ENCODE results near the gene KCNK15.

KCNK15 gene

DNA sequence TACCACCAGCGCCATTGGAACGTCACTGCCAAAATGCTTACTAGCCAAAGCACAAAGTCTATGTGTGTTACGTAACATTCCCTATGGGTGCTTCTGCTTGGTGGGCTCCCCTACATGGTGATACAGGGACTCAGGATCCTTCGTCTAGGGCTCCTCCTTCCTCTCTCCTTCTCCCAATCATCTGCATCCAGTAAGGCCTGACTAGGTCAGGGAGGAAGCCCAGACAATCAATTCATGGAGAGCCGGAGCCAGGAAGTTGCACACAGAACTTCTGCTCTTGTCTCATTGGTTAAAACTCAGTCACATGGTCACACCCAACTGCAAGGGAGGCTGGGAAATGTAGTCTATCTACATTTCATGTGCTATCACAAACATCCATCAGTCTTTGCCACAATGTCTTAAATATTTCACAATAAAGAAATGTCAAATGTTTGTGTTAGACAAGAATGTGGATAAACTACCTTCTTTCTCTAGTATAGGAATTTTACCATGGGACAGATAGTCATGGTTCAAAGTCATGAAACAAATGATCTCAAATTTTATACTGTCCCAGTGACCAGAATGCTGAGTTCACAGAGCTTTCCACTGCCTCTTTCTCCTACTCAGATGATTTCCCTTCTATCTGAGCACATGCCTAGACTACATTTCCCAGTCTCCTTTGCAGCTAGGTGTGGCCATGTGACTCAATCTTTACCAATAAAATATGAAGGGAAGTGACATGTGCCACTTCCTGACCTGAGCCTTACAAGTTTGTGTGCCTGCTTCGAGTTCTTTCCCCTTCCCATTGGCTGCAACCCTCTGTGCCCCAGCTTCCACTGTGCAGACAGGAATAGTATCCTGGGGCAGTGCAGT lies 9.3 kb upstream of the KCNK15 start:
- no peak for DNase-seq (ENCODE audit: low read depth in 2 of 2)

DNA sequence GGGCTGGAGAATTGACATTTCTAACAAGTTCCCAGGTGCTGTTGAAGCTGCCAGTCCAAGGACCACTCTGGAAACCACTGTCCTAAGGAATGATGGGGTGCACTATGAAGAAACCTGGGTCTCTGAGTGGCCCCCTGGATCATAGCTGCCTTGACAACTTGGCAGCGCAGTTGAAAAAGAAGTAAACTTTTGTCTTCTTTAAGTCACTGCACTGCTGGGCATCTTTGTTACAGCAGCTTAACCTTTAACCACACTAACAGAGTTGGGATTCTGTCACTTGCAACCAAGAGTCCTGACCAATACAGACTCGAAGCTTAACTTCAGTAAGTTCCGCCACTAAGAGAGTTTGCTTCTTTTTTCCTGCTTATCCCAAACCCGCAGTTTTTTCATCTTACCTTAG lies 8.5 kb upstream of the KCNK15 start:
- no peak for DNase-seq (ENCODE audit: low read depth in 2 of 2)

DNA sequence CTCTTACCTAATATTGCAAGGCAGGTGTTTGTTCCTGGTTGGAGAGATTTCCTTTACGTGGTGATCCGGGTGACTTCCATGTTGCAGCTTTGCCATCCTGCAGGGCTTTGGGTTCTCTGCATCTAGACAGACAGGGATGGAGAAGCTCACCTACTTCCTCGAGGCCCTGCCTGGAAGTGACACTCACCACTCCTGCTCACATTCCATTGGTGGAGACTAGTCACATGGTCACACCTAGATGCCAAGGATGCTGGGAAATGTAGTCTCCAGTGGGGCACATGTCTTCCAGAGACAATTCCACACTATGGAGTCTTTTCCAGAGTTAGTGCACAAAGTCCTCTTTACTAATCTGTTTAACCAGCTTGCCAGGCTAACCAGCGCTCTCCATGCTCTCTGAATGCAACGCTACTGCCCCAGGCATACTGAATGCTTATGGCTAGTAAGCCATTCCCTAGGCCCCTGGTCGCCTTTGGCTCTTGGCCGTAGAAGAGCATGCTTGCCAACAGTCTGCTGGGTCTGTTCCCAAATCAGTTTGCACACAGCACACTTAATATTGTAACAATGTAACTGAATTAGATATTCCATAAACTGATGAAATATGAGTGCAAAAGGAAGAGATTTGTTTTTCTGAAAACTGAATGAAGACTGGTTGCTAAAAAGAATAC lies 6.7 kb upstream of the KCNK15 start:
- peak in 1 of 2 donors; percentile 40 for DNase-seq (ENCODE audit: low read depth in 2 of 2)

DNA sequence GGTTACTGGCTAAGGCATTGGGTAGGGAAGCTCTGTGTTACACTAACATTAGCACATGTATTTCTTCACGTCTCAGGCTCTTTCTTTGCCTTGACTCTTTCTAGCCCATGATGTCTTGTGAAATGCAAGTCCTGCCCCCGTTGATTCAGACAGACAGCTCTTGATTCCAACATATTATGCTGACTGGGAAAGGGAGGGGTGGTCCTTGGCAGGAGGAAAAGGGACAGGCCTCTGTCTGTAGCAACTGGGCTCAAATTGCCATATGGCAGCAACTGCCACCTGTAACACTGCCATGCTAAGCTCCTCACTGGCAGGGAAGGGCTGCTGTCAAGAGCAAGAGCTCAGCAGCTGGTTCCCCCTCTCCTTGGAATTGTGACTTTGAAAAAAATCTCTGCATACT lies 5.7 kb upstream of the KCNK15 start:
- DNase-seq (ENCODE audit: low read depth in 2 of 2) = no peak

DNA sequence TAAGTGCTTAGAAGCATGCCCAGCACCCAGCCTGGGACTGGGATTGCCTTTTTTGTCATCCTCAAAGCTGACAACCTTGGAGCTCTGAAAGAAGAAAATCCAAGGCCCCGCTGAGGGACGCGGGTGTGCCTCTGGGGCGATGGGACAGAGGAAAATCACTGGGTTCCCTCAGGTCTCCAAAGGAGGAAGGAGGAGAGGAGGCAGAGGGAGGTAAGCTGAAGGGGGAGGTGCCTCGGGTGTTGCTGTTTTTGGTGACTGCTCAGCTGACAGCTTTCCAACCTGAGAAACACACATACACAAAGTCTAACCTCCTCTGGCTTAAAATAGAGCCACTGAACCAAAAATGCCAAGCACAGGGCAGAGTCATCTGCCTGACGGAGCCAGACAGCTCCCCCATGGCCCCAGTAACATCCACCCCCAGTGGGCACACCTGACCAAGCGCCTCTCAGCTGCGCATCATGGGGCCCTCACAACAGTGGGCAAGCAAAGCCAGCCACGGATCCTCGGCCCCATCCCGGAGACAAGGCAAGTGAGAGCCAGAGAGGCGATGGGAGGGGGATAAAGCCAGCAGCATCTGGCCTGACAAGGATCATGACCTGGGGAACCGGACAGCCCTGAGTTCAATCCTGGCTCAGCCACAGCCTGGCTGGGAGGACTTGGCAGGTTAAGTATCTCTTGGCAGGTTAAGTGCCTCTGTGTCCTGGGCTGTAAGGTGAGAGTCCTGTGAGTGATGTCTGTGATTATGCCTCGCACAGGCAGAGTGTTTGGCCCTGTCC lies 3.2 kb upstream of the KCNK15 start:
- no peak for DNase-seq (ENCODE audit: low read depth in 2 of 2)

DNA sequence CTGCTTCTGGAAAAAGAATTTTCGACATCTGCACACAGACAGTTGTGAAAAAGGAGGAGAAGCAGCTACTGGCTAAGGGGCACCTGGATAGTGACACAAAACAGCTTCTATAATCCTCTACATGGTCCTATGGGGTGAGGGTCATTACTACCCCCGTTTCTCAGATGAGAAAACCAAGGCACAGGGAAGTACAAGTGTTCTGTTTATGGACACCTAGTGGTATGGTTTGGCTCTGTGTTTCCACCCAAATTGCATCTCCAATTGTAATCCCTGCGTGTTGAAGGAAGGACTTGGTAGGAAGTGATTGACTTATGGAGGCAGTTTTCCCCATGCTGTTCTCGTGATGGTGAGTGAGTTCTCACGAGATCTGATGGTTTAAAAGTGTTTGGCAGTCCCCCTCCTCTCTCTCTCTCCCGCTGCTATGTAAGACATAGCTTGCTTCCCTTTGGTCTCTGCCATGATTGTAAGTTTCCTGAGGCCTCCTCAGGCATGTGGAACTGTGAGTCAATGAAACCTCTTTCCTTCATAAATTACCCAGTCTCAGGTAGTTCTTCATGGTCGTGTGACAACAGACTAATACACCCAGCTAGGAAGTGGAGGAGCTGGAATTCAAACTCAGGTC lies 2.5 kb upstream of the KCNK15 start:
- no peak for DNase-seq (ENCODE audit: low read depth in 2 of 2)

DNA sequence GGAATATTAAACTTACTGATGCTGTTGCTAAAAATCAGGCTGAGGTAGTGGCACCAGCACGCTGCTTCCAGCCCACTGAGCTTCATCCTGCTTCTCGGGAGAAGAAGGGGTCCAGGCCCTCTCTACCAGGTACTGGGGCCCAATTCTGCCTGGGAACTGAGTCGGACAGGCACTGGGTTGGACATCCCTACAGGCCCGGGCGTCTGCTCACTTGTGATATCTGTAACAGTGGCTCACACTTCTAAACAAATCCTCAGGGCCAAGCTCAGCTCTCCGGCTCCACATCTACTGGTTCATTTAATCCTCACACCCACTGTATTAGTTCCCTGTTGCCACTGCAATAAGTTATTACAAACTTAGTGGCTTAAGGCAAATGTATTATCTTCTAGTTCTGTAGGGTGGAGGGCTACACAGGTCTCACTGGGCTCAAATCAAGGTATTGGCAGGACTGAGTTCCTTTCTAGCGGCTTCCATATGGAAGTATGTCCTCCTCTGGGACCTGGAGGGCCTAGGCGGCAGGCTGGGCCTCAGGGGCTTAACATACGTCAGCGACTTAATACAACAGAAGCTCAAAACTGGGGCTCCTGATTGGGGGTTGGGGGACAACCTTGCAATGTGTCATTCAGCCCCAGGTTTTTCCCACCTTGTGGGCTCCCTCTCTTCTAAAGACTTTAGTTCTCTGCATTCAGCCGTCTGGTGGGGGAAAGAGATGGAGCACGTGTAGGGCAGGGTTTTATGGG lies 1.6 kb upstream of the KCNK15 start:
- no peak for DNase-seq (ENCODE audit: low read depth in 2 of 2)

DNA sequence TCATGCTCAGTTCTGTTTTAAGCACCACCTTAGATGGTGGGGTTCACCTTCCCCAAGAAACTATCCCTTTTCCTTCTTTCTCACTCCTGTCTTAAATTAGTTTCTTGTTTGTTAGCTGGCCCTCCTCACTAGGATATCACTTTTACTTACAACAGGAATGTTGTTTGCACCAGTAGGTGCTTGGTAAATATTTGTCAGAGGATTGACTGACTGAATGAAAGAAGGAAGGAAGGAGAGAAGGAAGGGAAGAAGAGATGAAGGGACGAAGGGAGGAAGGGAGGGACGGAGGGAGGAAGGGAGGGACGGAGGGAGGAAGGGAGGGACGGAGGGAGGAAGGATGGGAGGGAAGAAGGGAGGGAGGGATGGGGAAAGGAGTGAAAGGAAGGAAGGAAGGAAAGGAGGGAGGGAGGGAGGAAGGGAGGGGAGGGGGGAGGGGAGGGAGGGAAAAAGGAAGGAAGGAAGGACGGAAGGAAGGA lies 505 bp upstream of the KCNK15 start:
- no peak for DNase-seq (ENCODE audit: low read depth in 2 of 2)

DNA sequence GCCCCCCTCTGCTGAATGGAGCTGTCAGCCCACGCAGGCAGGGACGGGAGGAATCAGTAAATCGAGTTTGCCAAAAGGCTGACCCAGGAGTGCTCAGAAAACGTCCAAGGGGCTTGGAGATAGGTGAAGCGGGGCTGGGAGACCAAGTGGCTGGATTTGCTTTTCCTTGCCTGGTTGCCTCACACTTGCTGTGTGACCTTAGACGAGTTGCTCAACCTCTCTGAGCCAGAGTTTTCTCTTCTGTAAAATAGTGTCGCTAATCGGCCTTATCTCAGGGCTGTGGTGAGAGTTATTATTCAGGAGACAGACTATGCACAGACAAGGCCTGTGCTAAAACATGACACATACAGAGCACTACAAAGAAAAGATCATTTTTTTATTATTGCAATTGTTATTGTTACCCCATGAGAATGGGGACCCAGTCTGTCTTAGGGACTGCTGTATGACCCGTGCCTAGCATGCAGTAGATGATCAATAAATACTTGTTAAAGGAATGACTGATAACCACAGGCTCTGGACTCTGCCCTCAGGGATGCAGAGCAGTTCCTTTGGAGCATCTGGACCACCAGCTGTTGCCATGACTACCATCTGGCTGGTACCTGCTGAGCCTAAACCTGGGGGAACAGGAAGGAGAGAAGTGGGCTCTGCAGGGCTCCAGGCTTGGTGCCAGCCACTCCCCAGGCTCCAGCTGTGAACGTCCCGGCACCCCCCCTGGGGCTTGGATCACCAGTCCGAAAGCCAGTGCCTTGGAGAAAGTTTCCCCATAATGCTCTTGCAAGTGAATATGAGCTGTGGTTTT lies 901 bp downstream of the KCNK15 start:
- no peak for DNase-seq (ENCODE audit: low read depth in 2 of 2)

DNA sequence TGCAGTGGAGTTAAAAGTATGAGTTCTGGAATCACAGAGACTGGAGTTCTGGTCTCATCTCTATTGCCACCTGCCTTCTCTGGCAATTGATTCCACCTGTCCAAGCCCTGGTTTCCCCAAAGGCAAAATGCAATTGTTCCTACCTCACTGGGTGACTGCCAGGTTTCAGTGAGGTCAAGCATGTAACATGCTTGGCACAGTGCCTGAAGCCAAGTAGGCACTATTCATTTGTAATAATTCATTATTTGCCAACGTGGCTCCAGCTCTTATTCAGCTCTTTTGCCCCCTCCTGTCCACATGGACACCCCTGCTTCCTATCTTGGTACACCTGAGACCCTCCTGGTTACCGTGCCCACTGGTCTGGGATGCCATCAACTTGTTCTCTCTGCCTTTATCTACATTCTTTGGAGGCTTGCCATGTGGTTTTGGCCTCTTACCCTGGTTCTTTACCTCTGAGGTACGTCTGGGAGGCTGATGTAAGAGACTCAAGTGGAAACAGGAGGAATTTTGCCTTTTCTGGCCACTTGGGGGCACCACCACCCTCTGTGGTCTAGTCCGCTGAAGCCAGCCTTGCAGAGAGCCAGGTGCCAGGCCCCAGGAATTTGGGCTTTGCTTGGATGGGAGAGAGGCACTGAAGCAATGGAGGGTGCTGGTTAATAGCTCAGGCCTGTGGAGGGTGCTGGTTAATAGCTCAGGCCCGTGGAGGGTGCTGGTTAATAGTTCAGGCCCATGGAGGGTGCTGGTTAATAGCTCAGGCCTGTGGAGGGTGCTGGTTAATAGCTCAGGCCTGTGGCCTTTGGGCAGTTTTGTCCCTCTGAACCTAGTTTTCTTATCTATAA lies 1.7 kb downstream of the KCNK15 start:
- peak; percentile 58 to 63 for DNase-seq (ENCODE audit: low read depth in 2 of 2)

DNA sequence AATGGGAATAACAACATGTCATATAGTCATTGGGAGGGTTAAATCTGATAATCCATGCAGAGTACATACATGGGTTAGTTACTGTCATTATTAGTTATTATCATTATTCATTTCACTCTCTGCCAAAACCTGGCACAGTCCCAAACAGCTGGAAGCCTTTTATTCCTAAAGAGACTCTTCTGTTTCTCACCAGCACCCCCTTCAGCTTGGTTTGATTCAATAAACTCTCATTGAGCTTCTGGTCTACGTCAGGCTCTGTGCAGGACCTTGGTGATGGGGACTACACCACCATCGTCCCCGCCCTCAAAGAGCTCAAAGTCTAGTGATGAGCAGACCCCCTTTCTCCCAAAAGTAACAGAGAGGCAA lies 2.3 kb downstream of the KCNK15 start:
- no peak for DNase-seq (ENCODE audit: low read depth in 2 of 2)

DNA sequence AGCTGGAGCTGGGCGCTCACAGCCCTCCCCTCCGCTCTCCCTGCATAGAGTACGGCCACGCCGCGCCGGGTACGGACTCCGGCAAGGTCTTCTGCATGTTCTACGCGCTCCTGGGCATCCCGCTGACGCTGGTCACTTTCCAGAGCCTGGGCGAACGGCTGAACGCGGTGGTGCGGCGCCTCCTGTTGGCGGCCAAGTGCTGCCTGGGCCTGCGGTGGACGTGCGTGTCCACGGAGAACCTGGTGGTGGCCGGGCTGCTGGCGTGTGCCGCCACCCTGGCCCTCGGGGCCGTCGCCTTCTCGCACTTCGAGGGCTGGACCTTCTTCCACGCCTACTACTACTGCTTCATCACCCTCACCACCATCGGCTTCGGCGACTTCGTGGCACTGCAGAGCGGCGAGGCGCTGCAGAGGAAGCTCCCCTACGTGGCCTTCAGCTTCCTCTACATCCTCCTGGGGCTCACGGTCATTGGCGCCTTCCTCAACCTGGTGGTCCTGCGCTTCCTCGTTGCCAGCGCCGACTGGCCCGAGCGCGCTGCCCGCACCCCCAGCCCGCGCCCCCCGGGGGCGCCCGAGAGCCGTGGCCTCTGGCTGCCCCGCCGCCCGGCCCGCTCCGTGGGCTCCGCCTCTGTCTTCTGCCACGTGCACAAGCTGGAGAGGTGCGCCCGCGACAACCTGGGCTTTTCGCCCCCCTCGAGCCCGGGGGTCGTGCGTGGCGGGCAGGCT lies 4.6 kb downstream of the KCNK15 start:
- DNase-seq (ENCODE audit: low read depth in 2 of 2) = no peak

DNA sequence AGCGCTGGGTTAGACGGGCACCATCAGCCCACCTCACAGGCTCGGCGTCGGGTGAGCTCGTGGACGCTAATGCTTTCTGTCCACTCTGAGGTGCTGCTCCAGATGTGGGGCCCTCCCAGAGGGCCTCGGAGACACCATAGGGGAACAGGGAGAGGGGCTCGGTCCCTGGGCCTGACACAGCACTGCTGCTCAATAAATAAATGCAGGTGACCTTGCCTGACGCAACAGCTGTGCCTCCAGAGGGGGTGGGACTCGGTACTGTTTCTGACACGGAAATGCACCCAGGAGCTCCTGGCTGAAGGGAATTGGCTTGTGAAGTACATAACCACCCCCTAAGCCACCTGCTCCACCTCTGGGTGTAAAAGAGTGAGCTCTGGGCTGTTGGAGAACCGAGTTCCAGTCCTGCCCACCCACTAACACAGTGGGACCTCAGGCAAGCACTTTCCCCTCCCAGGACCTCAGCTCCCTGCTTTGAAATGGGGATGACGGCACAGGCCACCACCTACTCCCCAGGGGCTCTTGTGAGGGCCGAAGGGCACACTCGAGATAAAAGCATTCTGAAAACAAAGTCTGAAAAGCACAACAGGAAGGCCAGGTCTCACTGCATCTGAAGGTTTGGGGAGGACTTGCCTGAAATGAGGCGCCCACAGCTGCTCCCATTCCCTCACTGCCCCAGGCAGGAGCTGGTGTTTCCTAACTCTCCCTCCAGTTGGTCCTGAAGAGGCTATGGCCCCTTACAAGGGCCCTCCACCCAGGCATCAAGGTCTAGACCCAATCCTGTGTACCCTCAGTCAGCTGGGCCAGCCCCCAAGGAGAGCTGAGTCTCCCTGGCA lies 6.7 kb downstream of the KCNK15 start:
- DNase-seq (ENCODE audit: low read depth in 2 of 2) = no peak

DNA sequence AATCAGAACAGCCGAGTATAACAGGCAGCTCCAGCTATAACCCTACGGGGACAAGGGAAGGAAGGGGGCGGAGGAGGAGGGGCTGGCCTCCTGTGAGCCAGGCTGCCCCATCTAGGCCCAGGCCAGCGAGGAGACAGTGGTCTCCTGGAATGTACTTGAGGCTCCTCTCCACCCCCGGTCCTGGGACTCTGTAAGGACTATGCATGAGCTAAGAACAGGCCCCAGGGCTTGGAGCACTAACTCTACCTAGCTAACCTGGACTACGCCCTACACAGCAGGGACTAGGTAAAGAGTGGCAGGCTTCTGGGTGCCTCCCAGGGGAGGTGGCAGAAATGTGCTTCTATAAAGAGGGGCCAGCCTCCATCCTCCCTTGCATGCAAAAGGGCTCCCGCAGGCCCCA lies 8.9 kb downstream of the KCNK15 start:
- no peak for DNase-seq (ENCODE audit: low read depth in 2 of 2)

DNA sequence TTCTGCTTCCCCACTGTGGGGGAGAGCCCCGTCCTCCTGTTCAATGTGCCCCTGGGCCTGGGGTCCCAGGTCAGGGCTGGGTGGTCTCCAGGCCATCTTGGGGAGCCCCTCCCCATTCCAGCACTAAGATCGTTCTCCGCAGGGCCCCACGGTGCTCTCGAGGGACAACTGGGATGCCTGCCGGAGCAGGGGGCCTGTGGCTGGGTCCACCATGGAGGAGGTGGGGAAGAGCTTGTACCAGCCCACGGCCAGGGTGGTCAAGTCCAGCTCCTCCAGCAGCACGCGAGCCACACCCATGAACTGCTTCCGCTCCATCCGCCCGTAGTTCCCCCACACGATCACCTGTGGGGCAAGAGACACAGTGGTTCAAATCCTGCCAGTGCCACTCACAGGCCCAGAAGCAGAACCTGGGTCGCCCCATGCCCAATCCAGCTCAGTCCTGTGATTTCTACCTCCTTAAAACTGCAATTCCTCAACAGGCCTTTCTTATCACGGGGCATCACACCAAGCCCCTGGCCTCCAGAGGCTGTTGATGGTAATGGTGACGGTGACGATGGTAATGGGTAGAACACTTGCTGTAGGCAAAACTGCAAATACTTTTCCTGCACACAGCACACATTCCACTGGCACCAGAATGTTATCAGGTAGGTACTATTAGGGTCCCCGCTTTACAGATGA lies 10.5 kb downstream of the KCNK15 start:
- DNase-seq (ENCODE audit: low read depth in 2 of 2) = no peak

DNA sequence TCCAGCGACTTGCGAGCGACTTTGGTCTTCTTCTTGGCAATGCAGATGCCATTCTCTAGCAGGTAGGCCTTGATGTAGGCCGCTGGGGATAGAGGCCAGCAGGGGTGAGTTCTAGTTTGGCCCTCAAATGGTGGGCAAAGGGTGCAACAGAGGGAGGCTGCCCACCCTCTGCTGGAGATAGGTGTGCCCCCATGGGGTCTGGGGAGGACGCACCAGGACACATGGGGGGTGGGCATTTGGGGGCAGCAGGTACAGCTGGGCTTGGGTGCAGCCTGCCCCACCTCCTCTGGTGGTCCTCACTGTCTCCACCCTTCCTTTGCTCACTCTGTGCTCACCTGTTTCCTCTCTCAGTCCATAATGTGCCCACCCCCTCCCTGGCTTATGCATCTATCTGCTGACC lies 11.3 kb downstream of the KCNK15 start:
- DNase-seq (ENCODE audit: low read depth in 2 of 2) = no peak
